Mammary microvascular endothelial cell (primary cell): ENCODE results near the gene EIF4B. TPM values are rescaled to one million over a fixed set of nuclear protein-coding genes. Genes with fewer than 3 reads are reported as not detected.

Experiments used
- total RNA-seq: library from RNA; depleted of rRNA; stranded (reverse); fragments of >200 nt; gene quantifications from 2 replicates; pipeline ENCODE4 v1.2.3, GENCODE V29; 2015

Gene EIF4B, protein sequence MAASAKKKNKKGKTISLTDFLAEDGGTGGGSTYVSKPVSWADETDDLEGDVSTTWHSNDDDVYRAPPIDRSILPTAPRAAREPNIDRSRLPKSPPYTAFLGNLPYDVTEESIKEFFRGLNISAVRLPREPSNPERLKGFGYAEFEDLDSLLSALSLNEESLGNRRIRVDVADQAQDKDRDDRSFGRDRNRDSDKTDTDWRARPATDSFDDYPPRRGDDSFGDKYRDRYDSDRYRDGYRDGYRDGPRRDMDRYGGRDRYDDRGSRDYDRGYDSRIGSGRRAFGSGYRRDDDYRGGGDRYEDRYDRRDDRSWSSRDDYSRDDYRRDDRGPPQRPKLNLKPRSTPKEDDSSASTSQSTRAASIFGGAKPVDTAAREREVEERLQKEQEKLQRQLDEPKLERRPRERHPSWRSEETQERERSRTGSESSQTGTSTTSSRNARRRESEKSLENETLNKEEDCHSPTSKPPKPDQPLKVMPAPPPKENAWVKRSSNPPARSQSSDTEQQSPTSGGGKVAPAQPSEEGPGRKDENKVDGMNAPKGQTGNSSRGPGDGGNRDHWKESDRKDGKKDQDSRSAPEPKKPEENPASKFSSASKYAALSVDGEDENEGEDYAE
- 273 and 317 TPM in 2 replicates for total RNA-seq

DNA sequence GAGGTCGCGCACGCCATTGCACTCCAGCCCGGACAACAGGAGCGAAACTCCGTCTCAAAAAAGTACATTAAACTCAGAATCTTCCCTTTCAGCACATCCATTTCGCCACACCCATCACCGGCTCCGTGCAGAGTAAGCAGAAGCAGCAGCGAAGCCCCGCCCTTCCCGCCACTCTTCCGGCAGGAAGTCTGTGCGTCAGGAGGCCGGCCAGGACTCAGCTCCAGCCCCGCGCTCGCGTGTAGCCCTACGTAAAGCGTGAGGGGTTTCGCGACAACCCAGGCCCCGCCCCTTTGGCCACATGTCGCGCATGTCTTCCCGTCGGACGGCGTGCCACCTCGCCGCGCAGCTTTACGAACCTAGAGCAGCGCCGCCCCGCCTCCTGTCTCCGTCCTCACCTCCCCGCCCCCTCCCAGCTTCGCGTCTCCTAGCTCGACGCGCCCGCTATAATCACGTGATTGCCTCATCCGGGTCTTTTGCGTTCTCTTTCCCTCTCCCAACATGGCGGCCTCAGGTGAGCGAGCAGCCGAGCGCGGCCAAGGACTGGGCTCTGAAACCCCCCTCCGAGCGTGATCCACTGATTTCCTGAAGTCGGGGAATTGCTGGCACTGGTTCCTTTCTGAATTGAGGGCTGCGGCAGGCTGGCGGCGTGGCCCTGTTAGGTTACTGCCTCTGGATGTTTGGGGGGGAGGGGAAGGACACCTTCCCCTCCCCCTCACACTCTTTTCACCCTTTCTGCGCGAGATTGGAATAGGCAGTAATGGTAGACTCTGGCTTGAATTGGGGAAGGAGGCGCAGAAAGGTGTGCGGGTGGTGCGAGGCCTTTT is at the start of gene EIF4B:
Gene EIF4B (plus strand): TSS at position 471 of the 824 bp plus-strand sequence. CDS start 28 bp downstream, at position 499.

DNA sequence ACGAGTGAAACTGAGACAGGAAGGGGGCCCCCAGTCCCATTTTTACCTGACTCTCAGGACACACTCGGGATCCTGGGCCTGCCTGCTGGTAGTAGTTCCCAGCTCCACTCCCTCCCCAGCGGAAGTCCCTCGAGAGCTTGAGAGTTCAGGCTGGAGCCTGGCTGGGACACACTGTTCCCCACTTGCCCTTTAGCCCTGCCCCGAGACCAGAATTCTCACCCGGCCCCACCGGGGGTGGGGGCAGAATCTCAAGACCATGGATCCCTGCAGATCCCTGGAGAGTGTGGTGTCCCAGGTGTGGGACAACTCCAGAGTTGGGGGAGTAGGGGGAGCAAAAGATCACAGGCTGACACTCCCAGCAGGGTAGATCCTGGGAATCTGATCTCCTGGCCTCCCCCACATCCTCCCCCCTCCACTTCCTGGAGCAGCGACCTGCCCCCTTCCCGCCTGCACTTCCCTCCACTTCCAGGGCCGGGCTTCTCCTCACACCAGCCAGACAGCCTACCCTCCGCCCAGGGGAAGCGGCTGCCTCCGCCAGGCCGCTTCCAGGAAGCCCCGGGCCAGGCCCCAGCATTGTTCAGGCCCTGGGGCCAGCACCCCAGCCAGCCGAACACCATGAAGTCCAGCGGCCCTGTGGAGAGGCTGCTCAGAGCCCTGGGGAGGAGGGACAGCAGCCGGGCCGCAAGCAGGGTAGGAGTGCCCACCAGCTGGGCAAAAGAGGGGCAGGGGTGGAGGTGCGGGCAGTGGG is 43.5 kb downstream of the EIF4B start, which contains the start of gene TNS2:
Gene TNS2 (plus strand): TSS at position 495 of the 748 bp plus-strand sequence. CDS start 121 bp downstream, at position 616.

DNA sequence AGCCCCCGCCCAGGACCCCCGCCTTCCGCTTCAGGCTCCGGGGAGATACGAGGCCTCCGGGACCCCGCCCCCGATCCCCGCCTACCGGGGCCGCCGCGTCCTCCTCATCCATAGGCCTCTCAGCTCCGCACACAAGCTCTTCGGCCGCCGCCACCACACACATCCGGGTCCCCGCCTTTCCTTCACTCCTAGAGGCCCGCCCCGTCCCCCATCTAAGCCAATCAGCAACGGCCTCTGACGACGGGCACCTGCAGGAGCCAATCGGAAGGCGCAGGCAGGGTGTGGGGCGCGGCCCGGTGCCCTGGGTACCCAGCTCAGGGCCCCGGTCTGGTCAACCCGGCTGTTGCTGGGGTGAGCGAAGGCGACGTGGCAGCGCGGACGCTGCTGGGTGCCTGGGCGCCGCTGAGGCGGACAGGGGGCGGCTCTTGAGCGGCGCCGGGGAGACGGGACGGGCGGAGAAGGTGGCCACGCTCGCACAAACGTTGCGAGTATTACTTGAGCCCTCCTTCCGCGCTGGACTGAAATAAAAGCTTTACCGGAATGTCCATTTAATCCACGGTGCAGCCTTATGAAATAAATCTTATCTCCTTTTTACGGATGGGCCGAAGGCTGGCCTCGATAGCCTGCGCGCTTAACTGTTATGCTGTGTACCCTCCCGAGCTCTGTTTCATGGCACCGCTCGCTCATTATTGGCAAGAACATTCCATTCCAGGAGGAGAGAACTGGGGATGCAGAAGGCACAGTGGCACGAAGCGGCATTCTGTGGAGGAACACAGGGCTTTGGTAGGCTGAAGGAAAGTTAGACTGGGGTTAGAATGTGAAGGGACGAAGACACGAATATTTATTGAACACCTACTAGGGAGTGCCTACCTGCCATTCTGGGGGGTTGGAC is 73.2 kb downstream of the EIF4B start, which contains the start of gene SPRYD3:
Gene SPRYD3 (minus strand): TSS at position 165 of the 892 bp plus-strand sequence. CDS start 57 bp downstream, at position 108.

Other genes starting within 250 kb of the EIF4B start
- gene KRT76, start 229.1 kb upstream of the EIF4B start, total RNA-seq, result not detected in 2 replicates
- not detected in 2 replicates for gene KRT3, start 210.3 kb upstream of the EIF4B start, total RNA-seq
- not detected in 2 replicates for gene KRT4, start 192.3 kb upstream of the EIF4B start, total RNA-seq
- gene KRT79, start 172.1 kb upstream of the EIF4B start, total RNA-seq, result not detected in 2 replicates
- not detected in 2 replicates for gene KRT78, start 157.5 kb upstream of the EIF4B start, total RNA-seq
- gene KRT8, start 101.4 kb upstream of the EIF4B start, total RNA-seq, result 13.9 and 14.4 TPM in 2 replicates
- 253 and 287 TPM in 2 replicates for gene KRT18, start 57.3 kb upstream of the EIF4B start, total RNA-seq
- gene TNS2, start 43.6 kb downstream of the EIF4B start, total RNA-seq, result 34.9 and 41.3 TPM in 2 replicates
- gene SPRYD3, start 72.9 kb downstream of the EIF4B start, total RNA-seq, result 38.8 and 39.8 TPM in 2 replicates
- 222 and 277 TPM in 2 replicates for gene IGFBP6, start 91.2 kb downstream of the EIF4B start, total RNA-seq
- gene SOAT2, start 97.0 kb downstream of the EIF4B start, total RNA-seq, result not detected in 2 replicates
- gene ZNF740, start 174.3 kb downstream of the EIF4B start, total RNA-seq, result 4.5 and 9.0 TPM in 2 replicates
- gene CSAD, start 174.5 kb downstream of the EIF4B start, total RNA-seq, result 1.1 and 3.0 TPM in 2 replicates
- gene ITGB7, start 200.8 kb downstream of the EIF4B start, total RNA-seq, result 0.30 and 0.80 TPM in 2 replicates
- 81.5 and 84.3 TPM in 2 replicates for gene RARG, start 225.8 kb downstream of the EIF4B start, total RNA-seq